ENCODE data around the gene FAR2.
"Not testable (repeated sequence)": the region's sequence is repeated elsewhere in the genome, so short reads cannot be mapped to it uniquely, and the experiment has no call there.

The FAR2 gene

DNA sequence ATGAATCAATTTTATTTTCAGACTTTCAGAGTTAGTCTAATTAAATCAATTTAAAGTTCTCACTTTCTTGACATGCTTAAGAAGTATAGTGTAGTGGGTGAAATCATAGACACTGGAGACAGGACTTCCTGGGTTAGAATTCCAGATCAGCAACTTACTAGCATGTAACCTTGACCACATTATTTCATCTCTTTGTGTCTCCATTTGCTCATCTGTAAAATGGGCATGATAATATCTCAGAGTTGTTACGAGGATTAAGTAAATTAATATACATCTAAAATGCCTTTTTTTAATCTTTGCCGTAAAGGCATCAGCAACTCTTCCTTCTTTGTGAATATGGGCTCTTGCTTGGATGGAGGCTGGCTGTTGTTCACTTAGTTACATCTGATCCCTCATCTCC, 233.2 kb downstream of the FAR2 start:
- Histone ChIP-seq H3K4me1 (ENCODE audit: insufficient read depth, low read length) (peaks cover 12% of the 10 kb centered on the region), H2AFZ (ENCODE audit: low read depth, low read length) (peak overlapping the region; percentile 87), H3K9me3 (ENCODE audit: low read length) (no peaks in the 10 kb centered on the region), H3K36me3 (ENCODE audit: insufficient read depth, low read length) (peaks cover 7% of the 10 kb centered on the region), H3K27me3 (ENCODE audit: insufficient read depth, low read length) (no peaks in the 10 kb centered on the region), H3K4me3 (ENCODE audit: low read length) (no peak overlapping the region)

DNA sequence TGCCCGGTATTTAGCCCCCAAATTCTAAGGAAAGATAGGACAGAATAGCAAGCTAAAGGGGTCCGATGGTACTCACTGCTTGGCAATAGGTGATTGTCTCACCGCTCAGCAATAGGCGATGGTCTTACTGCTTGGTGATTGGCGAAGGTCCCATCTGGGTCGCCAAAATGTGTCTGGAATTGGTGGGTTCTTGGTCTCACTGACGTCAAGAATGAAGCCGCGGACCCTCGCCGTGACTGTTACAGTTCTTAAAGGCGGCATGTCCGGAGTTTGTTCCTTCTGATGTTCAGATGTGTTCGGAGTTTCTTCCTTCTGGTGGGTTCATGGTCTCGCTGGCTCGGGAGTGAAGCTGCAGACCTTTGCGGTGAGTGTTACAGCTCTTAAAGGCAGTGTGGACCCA, 236.1 kb downstream of the FAR2 start:
- H3K36me3 ChIP-seq (ENCODE audit: insufficient read depth, low read length), result not testable (repeated sequence)

More for the DNA sequence above, 236.1 kb downstream of the FAR2 start:
- not testable (repeated sequence) for H3K9me3 ChIP-seq (ENCODE audit: low read length); H3K4me1 ChIP-seq (ENCODE audit: insufficient read depth, low read length); H3K27me3 ChIP-seq (ENCODE audit: insufficient read depth, low read length); H2AFZ ChIP-seq (ENCODE audit: low read depth, low read length); H3K4me3 ChIP-seq (ENCODE audit: low read length)
